ENCODE data around the gene SOST. TPM values are rescaled to one million over a fixed set of nuclear protein-coding genes. Genes with fewer than 3 reads are reported as not detected.
A peak's percentile ranks its signal among the peaks of the same experiment; 100 is the strongest.
"Not testable (repeated sequence)": the region's sequence is repeated elsewhere in the genome, so short reads cannot be mapped to it uniquely, and the experiment has no call there.

Gene SOST
- total RNA-seq, 4 donors from 2014 or later, result not detected

DNA sequence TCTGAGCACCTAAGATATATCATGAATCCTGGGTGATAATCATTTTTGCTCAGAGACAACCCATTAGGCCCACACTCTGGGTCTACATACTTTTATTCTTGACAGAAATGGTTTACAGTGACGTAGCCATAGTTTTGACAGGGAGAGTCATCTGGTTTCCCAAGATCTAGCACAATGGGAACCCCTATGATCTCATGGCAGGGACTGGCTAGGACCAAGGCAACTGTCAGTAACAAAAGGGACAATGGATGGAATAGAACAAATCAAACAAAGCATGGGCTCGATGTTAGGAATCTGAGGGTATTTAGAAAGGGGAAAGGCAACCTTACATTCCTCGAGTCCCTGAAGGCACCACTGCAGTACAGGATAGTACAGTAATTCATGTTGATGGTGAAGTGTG, 42.1 kb upstream of the SOST start:
- no peak overlapping the region for H3K27ac ChIP-seq
- no peak for DNase-seq
- TF ChIP-seq POLR2A (IDR thresholded peaks at IDR 0.05), result no peak
- TF ChIP-seq, protein P1, sequence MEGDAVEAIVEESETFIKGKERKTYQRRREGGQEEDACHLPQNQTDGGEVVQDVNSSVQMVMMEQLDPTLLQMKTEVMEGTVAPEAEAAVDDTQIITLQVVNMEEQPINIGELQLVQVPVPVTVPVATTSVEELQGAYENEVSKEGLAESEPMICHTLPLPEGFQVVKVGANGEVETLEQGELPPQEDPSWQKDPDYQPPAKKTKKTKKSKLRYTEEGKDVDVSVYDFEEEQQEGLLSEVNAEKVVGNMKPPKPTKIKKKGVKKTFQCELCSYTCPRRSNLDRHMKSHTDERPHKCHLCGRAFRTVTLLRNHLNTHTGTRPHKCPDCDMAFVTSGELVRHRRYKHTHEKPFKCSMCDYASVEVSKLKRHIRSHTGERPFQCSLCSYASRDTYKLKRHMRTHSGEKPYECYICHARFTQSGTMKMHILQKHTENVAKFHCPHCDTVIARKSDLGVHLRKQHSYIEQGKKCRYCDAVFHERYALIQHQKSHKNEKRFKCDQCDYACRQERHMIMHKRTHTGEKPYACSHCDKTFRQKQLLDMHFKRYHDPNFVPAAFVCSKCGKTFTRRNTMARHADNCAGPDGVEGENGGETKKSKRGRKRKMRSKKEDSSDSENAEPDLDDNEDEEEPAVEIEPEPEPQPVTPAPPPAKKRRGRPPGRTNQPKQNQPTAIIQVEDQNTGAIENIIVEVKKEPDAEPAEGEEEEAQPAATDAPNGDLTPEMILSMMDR (IDR thresholded peaks at IDR 0.05), result no peak

GRCh38 chr17:43799047-43799446, 40.5 kb upstream of the SOST start:
- Histone ChIP-seq H3K27ac (no peak overlapping the region), H3K9me3 (no peaks in the 10 kb centered on the region), H3K4me1 (no peaks in the 10 kb centered on the region), H3K27me3 (no peaks in the 10 kb centered on the region), H3K36me3 (no peaks in the 10 kb centered on the region), H3K4me3 (no peak overlapping the region)
- no peak for DNase-seq
- TF ChIP-seq, protein P1 (IDR thresholded peaks at IDR 0.05), result no peak
- no peak for TF ChIP-seq POLR2A (IDR thresholded peaks at IDR 0.05)

More for the DNA sequence above, 42.1 kb upstream of the SOST start:
- no peak overlapping the region for H3K4me3 ChIP-seq
- H3K27me3 ChIP-seq, result no peaks in the 10 kb centered on the region
- H3K9me3 ChIP-seq, result no peaks in the 10 kb centered on the region
- H3K36me3 ChIP-seq, result no peaks in the 10 kb centered on the region
- H3K4me1 ChIP-seq, result no peaks in the 10 kb centered on the region

GRCh38 chr17:43798024-43798423, 39.4 kb upstream of the SOST start:
- H3K4me3 ChIP-seq, H3K27ac ChIP-seq, H3K9me3 ChIP-seq, H3K4me1 ChIP-seq, H3K36me3 ChIP-seq, H3K27me3 ChIP-seq, DNase-seq: not testable (repeated sequence)

GRCh38 chr17:43792668-43793067, 34.1 kb upstream of the SOST start:
- not testable (repeated sequence) for H3K4me1 ChIP-seq, H3K36me3 ChIP-seq, H3K9me3 ChIP-seq, H3K27ac ChIP-seq, H3K27me3 ChIP-seq, H3K4me3 ChIP-seq, DNase-seq

GRCh38 chr17:43791589-43791988, 33.0 kb upstream of the SOST start:
- no peak overlapping the region for H3K4me3 ChIP-seq
- no peaks in the 10 kb centered on the region for H3K27me3 ChIP-seq
- no peaks in the 10 kb centered on the region for H3K36me3 ChIP-seq
- H3K9me3 ChIP-seq, result no peaks in the 10 kb centered on the region
- peak in 1 of 3 donors; percentile 67 for DNase-seq
- H3K4me1 ChIP-seq, result no peaks in the 10 kb centered on the region
- H3K27ac ChIP-seq, result no peak overlapping the region
- TF ChIP-seq POLR2A (IDR thresholded peaks at IDR 0.05), result no peak
- TF ChIP-seq, protein P1 (IDR thresholded peaks at IDR 0.05), result no peak

DNA sequence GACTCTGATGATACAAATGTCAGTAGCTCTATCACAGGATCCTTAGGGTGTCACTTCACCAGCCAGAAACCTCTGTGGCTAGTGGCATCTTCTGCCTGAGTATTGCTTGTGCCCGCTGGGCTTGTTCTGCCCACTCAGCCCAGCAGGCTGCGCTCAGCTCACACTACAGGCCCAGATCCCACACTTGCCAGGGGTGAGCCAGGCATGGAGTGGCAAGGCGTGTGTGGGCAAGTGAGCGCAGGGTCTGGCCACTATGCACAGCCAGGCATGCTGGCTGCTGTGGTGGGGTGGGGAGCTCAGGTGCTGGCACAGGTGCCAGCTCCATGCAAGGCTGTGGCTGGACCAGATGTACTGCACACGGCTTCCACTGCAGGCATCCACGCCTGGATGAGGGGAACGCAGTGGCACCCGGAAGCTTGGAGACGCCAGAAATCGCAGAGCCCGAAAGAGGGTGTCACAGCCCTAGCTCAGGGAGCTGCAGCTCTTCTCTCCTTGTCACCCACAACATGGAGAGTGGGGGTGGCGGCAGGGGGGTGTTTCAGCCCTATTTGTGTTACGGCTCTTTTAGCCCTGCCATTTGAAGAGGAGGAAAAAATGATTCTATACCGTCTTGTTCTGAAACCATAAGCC, 31.8 kb upstream of the SOST start:
- Histone ChIP-seq H3K4me3 (no peak overlapping the region), H3K9me3 (no peaks in the 10 kb centered on the region), H3K36me3 (no peaks in the 10 kb centered on the region), H3K4me1 (no peaks in the 10 kb centered on the region), H3K27ac (no peak overlapping the region), H3K27me3 (no peaks in the 10 kb centered on the region)
- no peak for TF ChIP-seq POLR2A (IDR thresholded peaks at IDR 0.05)
- TF ChIP-seq, protein P1 (IDR thresholded peaks at IDR 0.05), result peak in 3 of 6 experiments; percentile 24 to 44 (median 43)
- no peak for DNase-seq

DNA sequence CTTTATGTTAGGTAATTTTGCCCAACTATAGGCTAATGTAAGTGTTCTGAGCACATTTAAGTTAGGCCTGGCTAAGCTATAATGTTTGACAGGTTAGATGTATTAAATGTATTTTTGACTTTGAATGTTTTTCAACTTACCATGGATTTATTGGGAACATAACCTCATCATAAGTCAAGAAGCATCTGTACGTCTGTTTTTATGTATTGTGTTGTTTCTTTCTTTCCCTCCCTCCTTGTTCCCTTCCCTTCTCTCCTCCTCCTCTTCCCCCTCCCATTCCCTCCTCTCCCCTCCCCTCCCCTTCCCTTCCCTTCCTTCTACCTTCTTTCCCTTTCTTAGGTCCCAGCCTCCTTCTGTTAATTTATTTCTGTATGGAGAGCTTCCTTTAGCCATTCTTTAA, 30.9 kb upstream of the SOST start:
- no peak for DNase-seq
- H3K27ac ChIP-seq, result no peak overlapping the region
- H3K9me3 ChIP-seq, result no peaks in the 10 kb centered on the region
- H3K4me3 ChIP-seq, result no peak overlapping the region
- H3K4me1 ChIP-seq, result no peaks in the 10 kb centered on the region
- TF ChIP-seq, protein P1 (IDR thresholded peaks at IDR 0.05), result no peak
- no peak for TF ChIP-seq POLR2A (IDR thresholded peaks at IDR 0.05)
- no peaks in the 10 kb centered on the region for H3K36me3 ChIP-seq
- no peaks in the 10 kb centered on the region for H3K27me3 ChIP-seq
